Measurements from ENCODE around the gene CAMTA2.

The CAMTA2 gene

DNA sequence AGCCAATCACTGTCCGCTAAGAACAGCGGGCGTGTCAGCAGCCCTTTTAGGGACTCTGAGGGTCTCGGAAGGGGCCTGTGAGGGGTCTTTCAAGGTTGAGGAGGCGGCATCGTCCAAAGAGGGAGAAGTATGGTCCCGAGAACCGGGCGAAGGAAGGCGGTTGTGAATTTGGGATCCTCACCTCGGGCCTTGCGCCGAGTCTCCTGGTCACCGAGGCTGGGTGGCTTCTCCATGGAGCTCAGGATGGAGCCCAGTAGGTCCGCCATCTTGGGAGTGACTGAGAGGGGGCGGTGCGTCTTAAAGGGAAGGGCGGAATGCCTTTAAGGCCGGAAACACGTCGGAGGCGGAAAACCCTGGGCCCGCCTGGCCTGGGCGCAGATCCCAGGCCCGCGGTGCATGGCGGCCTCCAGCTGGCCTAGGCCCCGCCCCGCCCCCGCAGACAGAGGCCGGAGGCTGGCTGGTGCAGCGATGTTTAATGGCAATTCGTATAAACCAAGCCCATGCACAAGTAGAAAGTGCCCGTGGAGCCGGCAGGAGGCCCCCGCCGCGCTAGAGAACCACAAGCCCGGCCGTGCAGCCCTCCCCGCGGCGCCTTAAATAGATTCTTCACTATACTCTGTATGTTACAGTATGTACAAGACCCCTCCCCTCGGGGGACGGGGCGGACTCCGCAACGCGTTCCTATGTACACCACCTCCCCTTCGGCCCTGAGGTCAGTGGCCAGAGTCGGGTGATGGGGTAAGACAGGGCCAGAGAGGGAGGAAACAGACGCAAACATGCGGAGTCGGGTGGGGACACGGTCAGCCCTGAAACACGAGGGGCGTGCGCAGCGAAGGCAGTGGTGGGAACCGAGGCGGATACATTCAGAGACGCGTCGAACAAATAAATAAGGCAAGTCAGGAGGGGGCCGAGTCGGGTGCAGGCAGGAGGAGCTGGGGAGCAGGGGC, 19.7 kb downstream of the CAMTA2 start, which contains the start of gene SPAG7:
TSS of gene SPAG7 (minus strand) at position 279 of the 947 bp plus-strand sequence. CDS start at position 266, 13 bp downstream.
- DNase-seq (ENCODE audit: low read depth in 1 of 2, low spot score in 1 of 2) = peak; percentile 82 to 89

DNA sequence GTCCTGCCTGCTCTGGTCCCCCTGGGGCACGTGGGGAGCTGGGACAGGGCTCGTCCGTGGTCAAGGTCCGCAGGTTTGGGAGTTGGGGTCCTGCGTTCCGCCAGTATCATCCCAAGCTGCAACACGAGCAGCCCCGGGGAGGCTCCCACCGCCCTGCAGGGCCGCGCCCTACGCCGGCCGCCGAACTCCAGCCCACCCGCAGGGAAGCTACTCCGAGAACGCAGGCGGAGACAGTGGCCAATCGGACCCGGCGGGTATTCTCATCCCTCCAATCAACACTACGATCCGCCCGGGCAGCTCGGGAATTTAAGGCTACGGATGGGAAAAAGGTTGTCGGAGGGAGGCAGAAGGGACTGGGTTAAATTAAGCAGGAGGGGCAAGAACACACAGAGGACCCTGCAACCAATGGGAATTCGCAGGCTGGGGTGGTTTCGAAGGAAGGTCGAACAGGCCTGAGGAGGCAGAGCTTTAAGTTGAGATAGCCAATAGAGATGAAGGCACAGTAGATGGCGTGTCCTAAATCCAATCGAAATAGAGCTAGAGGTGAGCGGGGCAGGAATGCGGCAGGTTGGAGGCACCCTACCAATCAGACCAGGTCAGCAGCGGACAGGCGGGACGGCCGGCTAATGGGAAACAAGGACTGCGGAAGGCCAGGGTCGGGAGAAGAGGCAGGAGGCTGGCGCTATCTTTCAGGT, 20.5 kb downstream of the CAMTA2 start:
- Histone ChIP-seq H3K27me3 (ENCODE audit: insufficient read depth, poor library complexity, severe bottlenecking) (no peaks in the 10 kb centered on the region), H3K4me3 (replicated peaks; ENCODE audit: insufficient read depth, low read length) (peak overlapping the region; percentile 58), H3K27ac (replicated peaks) (peak overlapping the region; percentile 91)
- DNase-seq (ENCODE audit: low read depth in 1 of 2, low spot score in 1 of 2) = peak; percentile 85 to 96
- TF ChIP-seq CTCF (IDR thresholded peaks at IDR 0.05; ENCODE audit: insufficient read depth, low read length) (no peak), GABPA (IDR thresholded peaks at IDR 0.05; ENCODE audit: low read depth) (no peak), SPI1 (IDR thresholded peaks at IDR 0.05; ENCODE audit: borderline replicate concordance, low read depth) (no peak), POLR2AphosphoS5 (IDR thresholded peaks at IDR 0.05; ENCODE audit: low read depth) (no peak)
- TF ChIP-seq, protein P1, sequence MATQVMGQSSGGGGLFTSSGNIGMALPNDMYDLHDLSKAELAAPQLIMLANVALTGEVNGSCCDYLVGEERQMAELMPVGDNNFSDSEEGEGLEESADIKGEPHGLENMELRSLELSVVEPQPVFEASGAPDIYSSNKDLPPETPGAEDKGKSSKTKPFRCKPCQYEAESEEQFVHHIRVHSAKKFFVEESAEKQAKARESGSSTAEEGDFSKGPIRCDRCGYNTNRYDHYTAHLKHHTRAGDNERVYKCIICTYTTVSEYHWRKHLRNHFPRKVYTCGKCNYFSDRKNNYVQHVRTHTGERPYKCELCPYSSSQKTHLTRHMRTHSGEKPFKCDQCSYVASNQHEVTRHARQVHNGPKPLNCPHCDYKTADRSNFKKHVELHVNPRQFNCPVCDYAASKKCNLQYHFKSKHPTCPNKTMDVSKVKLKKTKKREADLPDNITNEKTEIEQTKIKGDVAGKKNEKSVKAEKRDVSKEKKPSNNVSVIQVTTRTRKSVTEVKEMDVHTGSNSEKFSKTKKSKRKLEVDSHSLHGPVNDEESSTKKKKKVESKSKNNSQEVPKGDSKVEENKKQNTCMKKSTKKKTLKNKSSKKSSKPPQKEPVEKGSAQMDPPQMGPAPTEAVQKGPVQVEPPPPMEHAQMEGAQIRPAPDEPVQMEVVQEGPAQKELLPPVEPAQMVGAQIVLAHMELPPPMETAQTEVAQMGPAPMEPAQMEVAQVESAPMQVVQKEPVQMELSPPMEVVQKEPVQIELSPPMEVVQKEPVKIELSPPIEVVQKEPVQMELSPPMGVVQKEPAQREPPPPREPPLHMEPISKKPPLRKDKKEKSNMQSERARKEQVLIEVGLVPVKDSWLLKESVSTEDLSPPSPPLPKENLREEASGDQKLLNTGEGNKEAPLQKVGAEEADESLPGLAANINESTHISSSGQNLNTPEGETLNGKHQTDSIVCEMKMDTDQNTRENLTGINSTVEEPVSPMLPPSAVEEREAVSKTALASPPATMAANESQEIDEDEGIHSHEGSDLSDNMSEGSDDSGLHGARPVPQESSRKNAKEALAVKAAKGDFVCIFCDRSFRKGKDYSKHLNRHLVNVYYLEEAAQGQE (IDR thresholded peaks at IDR 0.05; ENCODE audit: insufficient replicate concordance, low read depth) = no peak

More for the DNA sequence above, 19.7 kb downstream of the CAMTA2 start, which contains the start of gene SPAG7:
- H3K27me3 ChIP-seq (ENCODE audit: insufficient read depth, poor library complexity, severe bottlenecking) = no peaks in the 10 kb centered on the region
- peak within 1 kb of the TSS; percentile 91 for H3K27ac ChIP-seq (replicated peaks)
- TF ChIP-seq POLR2AphosphoS5 (IDR thresholded peaks at IDR 0.05; ENCODE audit: low read depth) (peak; percentile 54), GABPA (IDR thresholded peaks at IDR 0.05; ENCODE audit: low read depth) (no peak)
- H3K4me3 ChIP-seq (replicated peaks; ENCODE audit: insufficient read depth, low read length) = peak within 1 kb of the TSS; percentile 58

GRCh38 chr17:4965311-4965986, 22.0 kb downstream of the CAMTA2 start:
- no peak for TF ChIP-seq POLR2AphosphoS5 (IDR thresholded peaks at IDR 0.05; ENCODE audit: low read depth)
- no peak for TF ChIP-seq GABPA (IDR thresholded peaks at IDR 0.05; ENCODE audit: low read depth)
- TF ChIP-seq SPI1 (IDR thresholded peaks at IDR 0.05; ENCODE audit: borderline replicate concordance, low read depth) = no peak
- no peak for TF ChIP-seq CTCF (IDR thresholded peaks at IDR 0.05; ENCODE audit: insufficient read depth, low read length)
- TF ChIP-seq, protein P1 (IDR thresholded peaks at IDR 0.05; ENCODE audit: insufficient replicate concordance, low read depth) = no peak
- no peak overlapping the region for H3K4me3 ChIP-seq (replicated peaks; ENCODE audit: insufficient read depth, low read length)
- no peak overlapping the region; the same call in 1 of the 2 replicates for H3K27ac ChIP-seq (replicated peaks)
- no peaks in the 10 kb centered on the region for H3K27me3 ChIP-seq (ENCODE audit: insufficient read depth, poor library complexity, severe bottlenecking)
- no peak for DNase-seq (ENCODE audit: low read depth in 1 of 2, low spot score in 1 of 2)

All from HL-60 (cell line).